Calu3 (cell line): ENCODE results near the gene IL1RAPL2. TPM values are rescaled to one million over a fixed set of nuclear protein-coding genes. Genes with fewer than 3 reads are reported as not detected.
"Not testable (repeated sequence)": the region's sequence is repeated elsewhere in the genome, so short reads cannot be mapped to it uniquely, and the experiment has no call there.

Source experiments
- BruUV-seq: library from RNA; stranded (reverse); fragments of 400-500 nt; replicated peaks from 2 replicates; lab custom pipeline; 2021; lab: Mats Ljungman, UMichigan
- CTCF ChIA-PET: fragments of 300-600 bp; sonication (Branson Sonifier 250); formaldehyde crosslinking; loops from one replicate; lab custom pipeline; 2022; ENCODE audit warnings: antibody characterized with exemption; lab: Charles Lee
- DNase-seq: peaks from one replicate; pipeline ENCODE4 v3.0.0; 2022
- H3K27ac Mint-ChIP-seq: one replicate; pipeline ENCODE4 v1.8.0; 2022; ENCODE audit warnings: mixed read lengths; ENCODE audit not compliant: unreplicated experiment
- H3K27me3 Mint-ChIP-seq: one replicate; pipeline ENCODE4 v1.8.0; 2022; ENCODE audit warnings: mixed read lengths; ENCODE audit not compliant: unreplicated experiment
- H3K36me3 Mint-ChIP-seq: one replicate; pipeline ENCODE4 v1.8.0; 2022; ENCODE audit warnings: mild to moderate bottlenecking, moderate library complexity, mixed read lengths; ENCODE audit not compliant: insufficient read depth, unreplicated experiment
- H3K4me1 Mint-ChIP-seq: one replicate; pipeline ENCODE4 v1.8.0; 2022; ENCODE audit warnings: mild to moderate bottlenecking, low read depth, mixed read lengths; ENCODE audit not compliant: unreplicated experiment
- H3K4me3 Mint-ChIP-seq: one replicate; pipeline ENCODE4 v1.8.0; 2022; ENCODE audit warnings: mild to moderate bottlenecking, low read depth, moderate library complexity, mixed read lengths; ENCODE audit not compliant: unreplicated experiment
- H3K9me3 Mint-ChIP-seq: one replicate; pipeline ENCODE4 v1.8.0; 2022; ENCODE audit warnings: low read depth, mixed read lengths; ENCODE audit not compliant: unreplicated experiment
- intact Hi-C: fragments of 100-400 bp; cut with micrococcal nuclease; formaldehyde crosslinking; loops from one replicate; pipeline ENCODE4 v1.10.0; 2022; ENCODE audit not compliant: unreplicated experiment
- total RNA-seq: library from RNA; stranded (reverse); gene quantifications from 2 replicates; pipeline ENCODE4 v1.2.3, GENCODE V29; 2022
- TF ChIP-seq, protein P1 (sequence below): fragments of 200-600 bp; IDR thresholded peaks from one replicate; pipeline ENCODE4 v1.8.0; 2022; ENCODE audit warnings: antibody characterized with exemption; ENCODE audit not compliant: unreplicated experiment

The IL1RAPL2 gene
- total RNA-seq, 1 experiment from 2014 or later: not detected

DNA sequence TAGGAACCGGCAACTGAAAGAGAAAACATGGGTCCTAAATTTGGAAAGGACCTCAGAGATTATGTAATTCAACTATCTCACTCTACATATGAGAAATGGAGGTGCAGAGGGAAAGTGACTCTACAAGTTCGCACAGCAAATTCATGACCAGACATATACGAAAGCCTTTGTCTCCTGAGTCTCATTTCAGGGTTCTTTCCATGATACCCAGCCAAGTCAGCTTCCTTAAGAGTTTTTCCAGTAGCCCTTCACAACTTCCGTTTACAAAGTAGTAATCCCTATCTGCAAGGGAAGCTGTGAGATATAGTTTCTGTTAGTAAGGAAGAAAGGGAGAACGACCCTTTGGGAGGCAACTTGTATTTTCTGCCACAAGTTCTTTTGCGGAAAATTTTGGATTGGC is 543.9 kb downstream of the IL1RAPL2 start:
- no peaks in the 10 kb centered on the region for H3K36me3 Mint-ChIP-seq

DNA sequence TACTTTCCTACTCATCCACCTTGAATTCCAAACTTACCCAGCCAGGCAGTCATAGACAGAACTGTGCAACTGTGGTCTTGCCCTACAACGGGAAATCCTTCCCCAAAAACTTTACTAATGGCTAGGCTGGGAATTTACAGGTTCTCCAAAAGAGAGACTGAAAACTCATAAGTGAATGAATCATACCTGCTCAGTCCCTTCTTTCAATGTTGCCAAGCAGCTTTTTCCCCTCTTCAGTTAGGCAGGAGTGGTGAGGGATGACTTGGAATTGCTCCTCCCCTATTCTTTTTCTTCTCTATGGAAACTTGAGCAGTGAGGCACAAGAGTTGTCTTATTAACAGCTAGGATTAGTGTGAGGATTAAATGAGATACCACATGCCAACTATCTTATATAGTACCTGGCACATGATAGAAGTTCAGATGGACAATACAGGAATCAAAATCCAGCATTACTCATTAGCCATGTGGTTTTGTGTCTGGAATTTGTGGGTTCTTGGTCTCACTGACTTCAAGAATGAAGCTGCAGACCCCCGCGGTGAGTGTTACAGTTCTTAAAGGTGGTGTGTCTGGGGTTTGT is 548.6 kb downstream of the IL1RAPL2 start:
- Mint-ChIP-seq H3K27ac (no peak overlapping the region), H3K9me3 (no peaks in the 10 kb centered on the region), H3K4me1 (no peaks in the 10 kb centered on the region), H3K27me3 (no peaks in the 10 kb centered on the region), H3K36me3 (no peaks in the 10 kb centered on the region), H3K4me3 (no peak overlapping the region)
- BruUV-seq: no TSS peak
- CTCF ChIA-PET: no interaction called here
- DNase-seq: no peak
- intact Hi-C loops: no loop called here
- TF ChIP-seq, protein P1, sequence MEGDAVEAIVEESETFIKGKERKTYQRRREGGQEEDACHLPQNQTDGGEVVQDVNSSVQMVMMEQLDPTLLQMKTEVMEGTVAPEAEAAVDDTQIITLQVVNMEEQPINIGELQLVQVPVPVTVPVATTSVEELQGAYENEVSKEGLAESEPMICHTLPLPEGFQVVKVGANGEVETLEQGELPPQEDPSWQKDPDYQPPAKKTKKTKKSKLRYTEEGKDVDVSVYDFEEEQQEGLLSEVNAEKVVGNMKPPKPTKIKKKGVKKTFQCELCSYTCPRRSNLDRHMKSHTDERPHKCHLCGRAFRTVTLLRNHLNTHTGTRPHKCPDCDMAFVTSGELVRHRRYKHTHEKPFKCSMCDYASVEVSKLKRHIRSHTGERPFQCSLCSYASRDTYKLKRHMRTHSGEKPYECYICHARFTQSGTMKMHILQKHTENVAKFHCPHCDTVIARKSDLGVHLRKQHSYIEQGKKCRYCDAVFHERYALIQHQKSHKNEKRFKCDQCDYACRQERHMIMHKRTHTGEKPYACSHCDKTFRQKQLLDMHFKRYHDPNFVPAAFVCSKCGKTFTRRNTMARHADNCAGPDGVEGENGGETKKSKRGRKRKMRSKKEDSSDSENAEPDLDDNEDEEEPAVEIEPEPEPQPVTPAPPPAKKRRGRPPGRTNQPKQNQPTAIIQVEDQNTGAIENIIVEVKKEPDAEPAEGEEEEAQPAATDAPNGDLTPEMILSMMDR: no peak

More for the DNA sequence above, 543.9 kb downstream of the IL1RAPL2 start:
- CTCF ChIA-PET: no interaction called here
- Mint-ChIP-seq H3K27me3 (no peaks in the 10 kb centered on the region), H3K27ac (no peak overlapping the region), H3K4me3 (no peak overlapping the region), H3K4me1 (no peaks in the 10 kb centered on the region), H3K9me3 (peaks cover 7% of the 10 kb centered on the region)
- DNase-seq: no peak
- no TSS peak for BruUV-seq
- TF ChIP-seq, protein P1: no peak
- intact Hi-C loops: no loop called here

DNA sequence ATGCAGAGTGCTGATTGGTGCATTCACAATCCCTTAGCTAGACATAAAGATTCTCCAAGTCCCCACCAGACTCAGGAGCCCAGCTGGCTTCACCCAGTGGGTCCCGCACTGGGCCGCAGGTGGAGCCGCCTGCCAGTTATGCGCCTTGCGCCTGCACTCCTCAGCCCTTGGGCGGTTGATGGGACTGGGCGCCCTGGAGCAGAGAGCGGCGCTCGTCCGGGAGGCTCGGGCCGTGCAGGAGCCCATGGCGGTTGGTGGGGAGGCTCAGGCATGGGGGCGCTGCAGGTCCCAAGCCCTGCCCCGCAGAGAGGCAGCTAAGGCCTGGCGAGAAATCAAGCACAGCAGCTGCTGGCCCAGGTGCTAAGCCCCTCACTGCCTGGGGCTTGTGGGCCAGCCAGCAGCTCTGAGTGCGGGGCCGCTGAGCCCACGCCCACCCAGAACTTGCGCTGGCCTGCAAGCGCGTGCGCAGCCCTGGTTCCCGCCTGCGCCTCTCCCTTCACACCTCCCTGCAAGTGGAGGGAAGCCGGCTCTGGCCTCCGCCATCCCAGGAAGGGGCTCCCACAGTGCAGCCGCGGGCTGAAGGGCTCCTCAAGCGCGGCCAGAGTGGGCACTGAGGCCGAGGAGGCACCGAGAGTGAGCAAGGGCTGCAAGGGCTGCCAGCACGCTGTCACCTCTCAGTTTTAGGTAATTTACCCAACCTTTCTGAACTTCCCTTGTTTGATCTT is 549.8 kb downstream of the IL1RAPL2 start:
- H3K4me1 Mint-ChIP-seq, CTCF ChIA-PET, H3K36me3 Mint-ChIP-seq, BruUV-seq, intact Hi-C loops, H3K27ac Mint-ChIP-seq, H3K9me3 Mint-ChIP-seq, H3K27me3 Mint-ChIP-seq, DNase-seq, H3K4me3 Mint-ChIP-seq: not testable (repeated sequence)

DNA sequence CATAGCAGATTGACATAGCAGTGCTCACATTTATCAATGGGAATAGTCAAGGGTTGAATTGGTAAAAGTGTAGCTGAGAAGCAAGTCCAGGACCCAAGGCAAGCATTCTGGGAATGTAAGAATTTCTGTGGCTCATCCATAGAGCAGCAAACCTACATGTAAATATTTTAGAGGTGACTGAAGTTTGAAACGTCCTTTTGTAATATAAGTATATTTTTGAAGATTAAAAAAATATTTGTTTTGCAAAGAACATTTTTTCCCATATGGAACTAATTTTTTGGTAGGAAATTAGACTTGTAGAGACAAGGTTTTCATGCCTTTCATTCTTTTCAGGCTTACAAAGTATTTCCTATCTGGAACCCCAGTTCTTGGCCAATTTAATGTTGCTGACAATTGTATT is 550.5 kb downstream of the IL1RAPL2 start:
- TF ChIP-seq, protein P1: no peak
- Mint-ChIP-seq H3K27ac (no peak overlapping the region), H3K4me1 (no peaks in the 10 kb centered on the region), H3K36me3 (no peaks in the 10 kb centered on the region), H3K27me3 (no peaks in the 10 kb centered on the region), H3K9me3 (no peaks in the 10 kb centered on the region), H3K4me3 (no peak overlapping the region)
- no TSS peak for BruUV-seq
- CTCF ChIA-PET: no interaction called here
- DNase-seq: no peak
- intact Hi-C loops: no loop called here

DNA sequence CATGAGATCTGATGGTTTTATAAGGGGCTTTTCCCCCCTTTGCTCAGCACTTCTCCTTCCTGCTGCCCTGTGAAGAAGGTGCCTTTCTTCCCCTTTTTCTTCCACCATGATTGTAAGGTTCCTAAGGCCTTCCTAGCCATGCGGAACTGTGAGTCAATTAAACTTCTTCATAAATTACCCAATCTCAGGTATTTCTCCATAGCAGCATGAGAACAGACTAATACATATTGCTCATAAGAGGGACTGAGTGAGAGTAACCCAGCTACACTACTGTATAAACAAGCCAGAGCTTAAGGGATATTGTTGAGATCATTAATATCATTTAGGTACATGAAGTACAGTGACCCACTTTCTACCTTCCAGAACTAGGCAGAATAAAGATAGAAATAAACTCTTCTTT is 551.6 kb downstream of the IL1RAPL2 start:
- CTCF ChIA-PET: no interaction called here
- no peaks in the 10 kb centered on the region for H3K36me3 Mint-ChIP-seq
- DNase-seq: no peak
- no peaks in the 10 kb centered on the region for H3K27me3 Mint-ChIP-seq
- H3K4me3 Mint-ChIP-seq: no peak overlapping the region
- H3K9me3 Mint-ChIP-seq: no peaks in the 10 kb centered on the region
- intact Hi-C loops: no loop called here
- no peaks in the 10 kb centered on the region for H3K4me1 Mint-ChIP-seq
- no TSS peak for BruUV-seq
- H3K27ac Mint-ChIP-seq: no peak overlapping the region
- TF ChIP-seq, protein P1: no peak
